Nephron progenitor cell (in vitro differentiated cells): Measurements from ENCODE around the gene GFAP.

Experiments used
- DNase-seq: peaks from one replicate; pipeline ENCODE4 v3.0.0; 2021
- H3K27ac Mint-ChIP-seq: 2 replicates; pipeline ENCODE4 v1.8.0; 2021; ENCODE audit warnings: mild to moderate bottlenecking, moderate library complexity, mixed read lengths
- H3K27me3 Mint-ChIP-seq: 2 replicates; pipeline ENCODE4 v1.8.0; 2021; ENCODE audit warnings: mild to moderate bottlenecking, low read depth, mixed read lengths; ENCODE audit not compliant: poor library complexity
- H3K36me3 Mint-ChIP-seq: 2 replicates; pipeline ENCODE4 v1.8.0; 2021; ENCODE audit warnings: low read depth, mixed read lengths
- H3K4me1 Mint-ChIP-seq: 2 replicates; pipeline ENCODE4 v1.8.0; 2021; ENCODE audit warnings: mixed read lengths
- H3K4me3 Mint-ChIP-seq: 2 replicates; pipeline ENCODE4 v1.8.0; 2021; ENCODE audit warnings: mild to moderate bottlenecking, moderate library complexity, mixed read lengths
- H3K9me3 Mint-ChIP-seq: 2 replicates; pipeline ENCODE4 v1.8.0; 2021; ENCODE audit warnings: mild to moderate bottlenecking, moderate library complexity, mixed read lengths
- CTCF ChIP-seq: fragments of 200-600 bp; sonication (generic); IDR thresholded peaks from 2 replicates; pipeline ENCODE4 v1.5.0; 2021; ENCODE audit warnings: antibody characterized with exemption

Gene GFAP

GRCh38 chr17:44915321-44915726 is at the start of gene GFAP:
Gene GFAP, minus strand, starts transcription at chr17:44915500. Its CDS starts 14 bp downstream, at chr17:44915486.
- peak within 1 kb of the TSS; percentile 36 for H3K27ac Mint-ChIP-seq
- TF ChIP-seq CTCF: no peak
- H3K4me3 Mint-ChIP-seq: no peak within 1 kb of the TSS
- peaks cover 29% of the 10 kb centered on the region for H3K4me1 Mint-ChIP-seq
- H3K36me3 Mint-ChIP-seq: no peaks in the 10 kb centered on the region
- H3K9me3 Mint-ChIP-seq: no peaks in the 10 kb centered on the region
- peaks cover 54% of the 10 kb centered on the region for H3K27me3 Mint-ChIP-seq
- DNase-seq: no peak

- H3K27me3 Mint-ChIP-seq: peaks cover 41% of the 10 kb centered on the region
- TF ChIP-seq CTCF: no peak
- H3K36me3 Mint-ChIP-seq: no peaks in the 10 kb centered on the region
- H3K9me3 Mint-ChIP-seq: peaks cover 4% of the 10 kb centered on the region
- no peak overlapping the region for H3K27ac Mint-ChIP-seq
- H3K4me1 Mint-ChIP-seq: peaks cover 33% of the 10 kb centered on the region
- no peak for DNase-seq
- no peak overlapping the region for H3K4me3 Mint-ChIP-seq
Measured at GRCh38 chr17:44961921-44962350, 46.6 kb upstream of the GFAP start.

GRCh38 chr17:44960691-44961090 is 45.4 kb upstream of the GFAP start:
- H3K36me3 Mint-ChIP-seq: no peaks in the 10 kb centered on the region
- H3K4me1 Mint-ChIP-seq: peaks cover 36% of the 10 kb centered on the region
- H3K9me3 Mint-ChIP-seq: peaks cover 4% of the 10 kb centered on the region
- peaks cover 37% of the 10 kb centered on the region for H3K27me3 Mint-ChIP-seq
- DNase-seq: no peak
- peak overlapping the region; percentile 50 for H3K4me3 Mint-ChIP-seq
- no peak overlapping the region for H3K27ac Mint-ChIP-seq
- no peak for TF ChIP-seq CTCF

GRCh38 chr17:44959821-44960531 is 44.7 kb upstream of the GFAP start:
- peaks cover 41% of the 10 kb centered on the region for H3K4me1 Mint-ChIP-seq
- no peak overlapping the region for H3K4me3 Mint-ChIP-seq
- peaks cover 34% of the 10 kb centered on the region for H3K27me3 Mint-ChIP-seq
- DNase-seq: no peak
- H3K9me3 Mint-ChIP-seq: peaks cover 4% of the 10 kb centered on the region
- TF ChIP-seq CTCF: no peak
- H3K27ac Mint-ChIP-seq: no peak overlapping the region
- no peaks in the 10 kb centered on the region for H3K36me3 Mint-ChIP-seq

- Mint-ChIP-seq H3K27me3 (peaks cover 33% of the 10 kb centered on the region), H3K36me3 (no peaks in the 10 kb centered on the region), H3K9me3 (no peaks in the 10 kb centered on the region), H3K4me1 (peaks cover 42% of the 10 kb centered on the region), H3K4me3 (no peak overlapping the region), H3K27ac (no peak overlapping the region)
- DNase-seq: no peak
- TF ChIP-seq CTCF: no peak
Measured at GRCh38 chr17:44956998-44957981, 42.0 kb upstream of the GFAP start.
